Left lung (tissue), 10 donors: Measurements from ENCODE around the gene AMOT. TPM values are rescaled to one million over a fixed set of nuclear protein-coding genes. Genes with fewer than 3 reads are reported as not detected.

Experiments
- ATAC-seq: fragments of 200-7000 bp; cut with Tn5 transposase; one replicate; pipeline ENCODE4 v1.9.1; 2020; ENCODE audit warnings: moderate library complexity
- DNase-seq, 4 donors: peaks; one replicate each; pipeline ENCODE4 v3.0.0-alpha.2; 2013 to 2020
- H3K27ac ChIP-seq, 2 donors: fragments of 200-600 bp; sonication (generic) in 1 of 2; one replicate each; pipeline versions ENCODE4 v1.5.0 to v1.8.0; 2020 to 2021
- H3K27me3 ChIP-seq, 2 donors: fragments of 200-600 bp; sonication (generic) in 1 of 2; one replicate each; pipeline versions ENCODE4 v1.5.0 to v1.8.0; 2020 to 2021
- H3K36me3 ChIP-seq, 2 donors: fragments of 200-600 bp; sonication (generic) in 1 of 2; one replicate each; pipeline versions ENCODE4 v1.5.0 to v1.8.0; 2020 to 2021
- H3K4me1 ChIP-seq, 2 donors: fragments of 200-600 bp; one replicate each; pipeline ENCODE4 v1.8.0; 2021
- H3K4me3 ChIP-seq, 2 donors: fragments of 200-600 bp; sonication (generic) in 1 of 2; one replicate each; pipeline versions ENCODE4 v1.5.0 to v1.8.0; 2020 to 2021; ENCODE audit warnings: mild to moderate bottlenecking in 1 of 2
- H3K9me3 ChIP-seq, 2 donors: fragments of 200-600 bp; sonication (generic) in 1 of 2; one replicate each; pipeline versions ENCODE4 v1.5.0 to v1.8.0; 2020 to 2021
- CTCF ChIP-seq, 2 donors: fragments of 200-600 bp; sonication (generic) in 1 of 2; IDR thresholded peaks; one replicate each; pipeline versions ENCODE4 v1.5.0 to v1.8.0; 2021; ENCODE audit warnings: antibody characterized with exemption in 2 of 2
- intact Hi-C, 2 donors: fragments of 100-400 bp; cut with DNase I; formaldehyde crosslinking; loops; one replicate each; pipeline versions ENCODE4 v1.11.2 to v1.14.2; 2022
- polyA plus RNA-seq, 6 donors: library from polyadenylated mRNA; unstranded; fragments of 120-200 nt; gene quantifications; one replicate each; pipeline ENCODE4 v1.2.1, GENCODE V29; 2013; ENCODE audit not compliant: insufficient read length in 6 of 6
- total RNA-seq, 2 donors: library from RNA; stranded (reverse); fragmentation: NEBNext Ultra II Directional; extraction: Animal tissue kit (Norgen Biotek cat#: 25700); gene quantifications; one replicate each; pipeline ENCODE4 v1.2.1, GENCODE V29; 2021
- donor health status: DM: no; HTN: yes; CAD: no.
- donor health status: DM: no; HTN: no; CAD: no.

AMOT gene
- total and polyA plus RNA-seq, 8 donors: 7.5 to 31.0 (median 21.6) TPM

GRCh38 chrX:112766774-112767173 lies 73.9 kb downstream of the AMOT start:
- DNase-seq (no peak), ATAC-seq (no peak)
- no peak for TF ChIP-seq CTCF (IDR thresholded peaks at IDR 0.05)
- Histone ChIP-seq H3K4me3 (no peak overlapping the region), H3K4me1 (no peaks in the 10 kb centered on the region), H3K36me3 (no peaks in the 10 kb centered on the region), H3K27ac (no peak overlapping the region), H3K27me3 (peaks cover 0 to 4% of the 10 kb centered on the region in 2 donors), H3K9me3 (no peaks in the 10 kb centered on the region)
- intact Hi-C loops: no loop called here

- Histone ChIP-seq H3K27ac (no peak overlapping the region), H3K36me3 (no peaks in the 10 kb centered on the region), H3K4me3 (no peak overlapping the region), H3K4me1 (no peaks in the 10 kb centered on the region), H3K27me3 (peaks cover 0 to 12% of the 10 kb centered on the region in 2 donors), H3K9me3 (no peaks in the 10 kb centered on the region)
- ATAC-seq: no peak
- no peak for TF ChIP-seq CTCF (IDR thresholded peaks at IDR 0.05)
- DNase-seq: no peak
- intact Hi-C loops: no loop called here
Measured at GRCh38 chrX:112761242-112762207, 79.1 kb downstream of the AMOT start.

- intact Hi-C loops: no loop called here
- Histone ChIP-seq H3K36me3 (no peaks in the 10 kb centered on the region), H3K27me3 (peaks cover 0 to 12% of the 10 kb centered on the region in 2 donors), H3K9me3 (no peaks in the 10 kb centered on the region), H3K27ac (no peak overlapping the region), H3K4me1 (no peaks in the 10 kb centered on the region), H3K4me3 (no peak overlapping the region)
- no peak for TF ChIP-seq CTCF (IDR thresholded peaks at IDR 0.05)
- ATAC-seq (no peak), DNase-seq (no peak)
Measured at GRCh38 chrX:112760697-112761096, 79.9 kb downstream of the AMOT start.

GRCh38 chrX:112759966-112760365 lies 80.7 kb downstream of the AMOT start:
- no peak for TF ChIP-seq CTCF (IDR thresholded peaks at IDR 0.05)
- peaks cover 0 to 12% of the 10 kb centered on the region in 2 donors for H3K27me3 ChIP-seq
- no peak overlapping the region for H3K4me3 ChIP-seq
- no peaks in the 10 kb centered on the region for H3K36me3 ChIP-seq
- no peaks in the 10 kb centered on the region for H3K4me1 ChIP-seq
- intact Hi-C loops: no loop called here
- no peak for DNase-seq
- no peak for ATAC-seq
- no peaks in the 10 kb centered on the region for H3K9me3 ChIP-seq
- no peak overlapping the region for H3K27ac ChIP-seq

- Histone ChIP-seq H3K9me3 (no peaks in the 10 kb centered on the region), H3K27me3 (peaks cover 0 to 12% of the 10 kb centered on the region in 2 donors), H3K4me1 (no peaks in the 10 kb centered on the region), H3K27ac (no peak overlapping the region), H3K4me3 (no peak overlapping the region), H3K36me3 (no peaks in the 10 kb centered on the region)
- no peak for TF ChIP-seq CTCF (IDR thresholded peaks at IDR 0.05)
- no peak for DNase-seq
- intact Hi-C loops: no loop called here
- no peak for ATAC-seq
Measured at GRCh38 chrX:112759512-112759911, 81.1 kb downstream of the AMOT start.
